Skeletal muscle cell (primary cell): Measurements from ENCODE around the gene DCTN1.
A peak's percentile ranks its signal among the peaks of the same experiment; 100 is the strongest.
"Not testable (repeated sequence)": the region's sequence is repeated elsewhere in the genome, so short reads cannot be mapped to it uniquely, and the experiment has no call there.

ENCODE experiments used
- DNase-seq: peaks from one replicate; pipeline ENCODE4 v3.0.0-alpha.2; 2010; ENCODE audit warnings: low read depth
- H3K4me3 ChIP-seq: 2 replicates; pipeline ENCODE4 v1.5.1; 2011; ENCODE audit warnings: low read depth, mild to moderate bottlenecking, control low read depth, low read length, moderate library complexity

The DCTN1 gene

GRCh38 chr2:74379851-74380789 is at the start of gene DCTN1:
DCTN1 (minus strand) TSS chr2:74380311; CDS start chr2:74380037, 274 bp downstream.
- DNase-seq = no peak
- H3K4me3 ChIP-seq = peak within 1 kb of the TSS; percentile 53

- DNase-seq = no peak
- no peak overlapping the region for H3K4me3 ChIP-seq
These were observed 48.6 kb upstream of the DCTN1 start for GRCh38 chr2:74428675-74429074.

- no peak overlapping the region for H3K4me3 ChIP-seq
- DNase-seq = no peak
These were observed 47.4 kb upstream of the DCTN1 start for GRCh38 chr2:74427551-74427950.

- H3K4me3 ChIP-seq = no peak overlapping the region
These were observed 46.2 kb upstream of the DCTN1 start for GRCh38 chr2:74426181-74426758.

GRCh38 chr2:74425523-74425922 is 45.4 kb upstream of the DCTN1 start:
- DNase-seq = no peak
- H3K4me3 ChIP-seq = no peak overlapping the region

More at GRCh38 chr2:74426181-74426758, 46.2 kb upstream of the DCTN1 start:
- no peak for DNase-seq

GRCh38 chr2:74424995-74425406 is 44.9 kb upstream of the DCTN1 start:
- no peak for DNase-seq

GRCh38 chr2:74424139-74424992 is 44.3 kb upstream of the DCTN1 start:
- DNase-seq = no peak

More at GRCh38 chr2:74424995-74425406, 44.9 kb upstream of the DCTN1 start:
- no peak overlapping the region for H3K4me3 ChIP-seq

GRCh38 chr2:74423231-74424095 is 43.4 kb upstream of the DCTN1 start:
- no peak for DNase-seq
- no peak overlapping the region for H3K4me3 ChIP-seq

More at GRCh38 chr2:74424139-74424992, 44.3 kb upstream of the DCTN1 start:
- H3K4me3 ChIP-seq = no peak overlapping the region

GRCh38 chr2:74421221-74421870 is 41.2 kb upstream of the DCTN1 start, which contains the start of the genes C2orf81 and WDR54:
C2orf81 (minus strand) TSS chr2:74421619; CDS start chr2:74421560, 59 bp downstream.
WDR54 (plus strand) TSS chr2:74421730; CDS start chr2:74422154, 424 bp downstream.
- peak within 1 kb of the TSS; percentile 82 for H3K4me3 ChIP-seq
- DNase-seq = peak; percentile 55

GRCh38 chr2:74420443-74421103 is 40.5 kb upstream of the DCTN1 start:
- H3K4me3 ChIP-seq = peak overlapping the region; percentile 82
- DNase-seq = not testable (repeated sequence)

- no peak overlapping the region for H3K4me3 ChIP-seq
These were observed 39.9 kb upstream of the DCTN1 start for GRCh38 chr2:74420006-74420405.

GRCh38 chr2:74419345-74419744 is 39.2 kb upstream of the DCTN1 start:
- DNase-seq = no peak
- H3K4me3 ChIP-seq = no peak overlapping the region

More at GRCh38 chr2:74420006-74420405, 39.9 kb upstream of the DCTN1 start:
- no peak for DNase-seq

GRCh38 chr2:74418312-74418711 is 38.2 kb upstream of the DCTN1 start:
- H3K4me3 ChIP-seq = no peak overlapping the region
- DNase-seq = no peak

GRCh38 chr2:74417763-74418162 is 37.7 kb upstream of the DCTN1 start:
- no peak for DNase-seq

GRCh38 chr2:74417197-74417596 is 37.1 kb upstream of the DCTN1 start:
- H3K4me3 ChIP-seq = no peak overlapping the region
- no peak for DNase-seq

More at GRCh38 chr2:74417763-74418162, 37.7 kb upstream of the DCTN1 start:
- no peak overlapping the region for H3K4me3 ChIP-seq

GRCh38 chr2:74416778-74417177 is 36.7 kb upstream of the DCTN1 start:
- no peak overlapping the region for H3K4me3 ChIP-seq
- DNase-seq = no peak

GRCh38 chr2:74415762-74416395 is 35.8 kb upstream of the DCTN1 start:
- DNase-seq = no peak
- H3K4me3 ChIP-seq = peak overlapping the region; percentile 40
